ENCODE results near the gene ZC3H4. TPM values are rescaled to one million over a fixed set of nuclear protein-coding genes. Genes with fewer than 3 reads are reported as not detected.

ZC3H4 gene
- total and polyA plus RNA-seq, 4 donors: 2.9 to 11.8 (median 6.3) TPM

- Histone ChIP-seq H3K36me3 (ENCODE audit: control insufficient read depth in 4 of 4, insufficient read depth in 3 of 4, low read depth in 1 of 4, low read length in 3 of 4) (no peaks in the 10 kb centered on the region), H3K4me1 (ENCODE audit: control insufficient read depth in 4 of 4, insufficient read depth in 4 of 4, low read length in 3 of 4) (peaks cover 20 to 29% (median 25%) of the 10 kb centered on the region in 4 donors), H3K27ac (ENCODE audit: low read depth in 1 of 2, low read length in 2 of 2) (no peak overlapping the region), H3K9ac (ENCODE audit: low read depth in 1 of 2, low read length in 2 of 2) (no peak overlapping the region), H3K27me3 (ENCODE audit: control insufficient read depth in 4 of 4, insufficient read depth in 4 of 4, low read length in 3 of 4) (peaks cover 3 to 6% (median 6%) of the 10 kb centered on the region in 4 donors), H3K4me3 (ENCODE audit: low read depth in 1 of 3, low read length in 3 of 3) (peak overlapping the region in 1 of 3 donors; percentile 43), H3K9me3 (ENCODE audit: control insufficient read depth in 4 of 4, low read length in 3 of 4) (no peaks in the 10 kb centered on the region)
- DNase-seq (ENCODE audit: low spot score): no peak
- 2% methylated on average over 62 of the region's 62 CpGs for WGBS
- TF ChIP-seq SP1 (IDR thresholded peaks at IDR 0.05) (no peak), RXRA (IDR thresholded peaks at IDR 0.05) (no peak), GABPA (IDR thresholded peaks at IDR 0.05 in 1 of 2, conservative IDR thresholded peaks at IDR 0.05 in 1 of 2) (no peak), NR2F2 (IDR thresholded peaks at IDR 0.05) (no peak), EGR1 (IDR thresholded peaks at IDR 0.05; ENCODE audit: low read depth in 2 of 2) (no peak), JUND (IDR thresholded peaks at IDR 0.05) (no peak), HNF4G (IDR thresholded peaks at IDR 0.05) (no peak), YY1 (IDR thresholded peaks at IDR 0.05) (no peak), MAX (IDR thresholded peaks at IDR 0.05) (no peak), FOXA2 (IDR thresholded peaks at IDR 0.05) (no peak), TAF1 (conservative IDR thresholded peaks at IDR 0.05) (no peak), REST (IDR thresholded peaks at IDR 0.05) (no peak), HNF4A (conservative IDR thresholded peaks at IDR 0.05) (no peak), CTCF (IDR thresholded peaks at IDR 0.05; ENCODE audit: low read depth, low read length, missing input control) (no peak), FOXA1 (IDR thresholded peaks at IDR 0.05) (no peak)
- TF ChIP-seq, protein P1, sequence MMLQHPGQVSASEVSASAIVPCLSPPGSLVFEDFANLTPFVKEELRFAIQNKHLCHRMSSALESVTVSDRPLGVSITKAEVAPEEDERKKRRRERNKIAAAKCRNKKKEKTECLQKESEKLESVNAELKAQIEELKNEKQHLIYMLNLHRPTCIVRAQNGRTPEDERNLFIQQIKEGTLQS (IDR thresholded peaks at IDR 0.05): no peak
These were observed 93.3 kb downstream of the ZC3H4 start for GRCh38 chr19:47020132-47020805.

- no peaks in the 10 kb centered on the region for H3K36me3 ChIP-seq (ENCODE audit: control insufficient read depth in 4 of 4, insufficient read depth in 3 of 4, low read depth in 1 of 4, low read length in 3 of 4)
- TF ChIP-seq, protein P1 (IDR thresholded peaks at IDR 0.05): no peak
- TF ChIP-seq JUND (IDR thresholded peaks at IDR 0.05): no peak
- no peak for TF ChIP-seq NR2F2 (IDR thresholded peaks at IDR 0.05)
- TF ChIP-seq RXRA (IDR thresholded peaks at IDR 0.05): no peak
- no peak for TF ChIP-seq REST (IDR thresholded peaks at IDR 0.05)
- H3K4me1 ChIP-seq (ENCODE audit: control insufficient read depth in 4 of 4, insufficient read depth in 4 of 4, low read length in 3 of 4): peaks cover 20 to 29% (median 25%) of the 10 kb centered on the region in 4 donors
- H3K9ac ChIP-seq (ENCODE audit: low read depth in 1 of 2, low read length in 2 of 2): no peak within 1 kb of the TSS
- 4% methylated on average over 58 of the region's 58 CpGs for WGBS
- no peaks in the 10 kb centered on the region for H3K9me3 ChIP-seq (ENCODE audit: control insufficient read depth in 4 of 4, low read length in 3 of 4)
- peak within 1 kb of the TSS in 1 of 3 donors; percentile 43 for H3K4me3 ChIP-seq (ENCODE audit: low read depth in 1 of 3, low read length in 3 of 3)
- no peak for DNase-seq (ENCODE audit: low spot score)
- H3K27me3 ChIP-seq (ENCODE audit: control insufficient read depth in 4 of 4, insufficient read depth in 4 of 4, low read length in 3 of 4): peaks cover 3 to 6% (median 6%) of the 10 kb centered on the region in 4 donors
- H3K27ac ChIP-seq (ENCODE audit: low read depth in 1 of 2, low read length in 2 of 2): no peak within 1 kb of the TSS
These were observed 94.0 kb downstream of the ZC3H4 start, which contains the start of gene NPAS1 for GRCh38 chr19:47019431-47020041. Gene NPAS1, plus strand, starts transcription at chr19:47019837. Its CDS starts 1,211 bp downstream, at chr19:47021048.

Measured in liver (tissue), 9 donors.